Smooth muscle cell of bladder (primary cell): ENCODE results near the gene CKAP5. TPM values are rescaled to one million over a fixed set of nuclear protein-coding genes. Genes with fewer than 3 reads are reported as not detected.

Experiments used
- total RNA-seq: library from RNA; depleted of rRNA; stranded (reverse); fragments of >200 nt; gene quantifications from 2 replicates; pipeline ENCODE4 v1.2.3, GENCODE V29; 2014

The CKAP5 gene
- total RNA-seq = 46.4 and 53.5 TPM in 2 replicates

DNA sequence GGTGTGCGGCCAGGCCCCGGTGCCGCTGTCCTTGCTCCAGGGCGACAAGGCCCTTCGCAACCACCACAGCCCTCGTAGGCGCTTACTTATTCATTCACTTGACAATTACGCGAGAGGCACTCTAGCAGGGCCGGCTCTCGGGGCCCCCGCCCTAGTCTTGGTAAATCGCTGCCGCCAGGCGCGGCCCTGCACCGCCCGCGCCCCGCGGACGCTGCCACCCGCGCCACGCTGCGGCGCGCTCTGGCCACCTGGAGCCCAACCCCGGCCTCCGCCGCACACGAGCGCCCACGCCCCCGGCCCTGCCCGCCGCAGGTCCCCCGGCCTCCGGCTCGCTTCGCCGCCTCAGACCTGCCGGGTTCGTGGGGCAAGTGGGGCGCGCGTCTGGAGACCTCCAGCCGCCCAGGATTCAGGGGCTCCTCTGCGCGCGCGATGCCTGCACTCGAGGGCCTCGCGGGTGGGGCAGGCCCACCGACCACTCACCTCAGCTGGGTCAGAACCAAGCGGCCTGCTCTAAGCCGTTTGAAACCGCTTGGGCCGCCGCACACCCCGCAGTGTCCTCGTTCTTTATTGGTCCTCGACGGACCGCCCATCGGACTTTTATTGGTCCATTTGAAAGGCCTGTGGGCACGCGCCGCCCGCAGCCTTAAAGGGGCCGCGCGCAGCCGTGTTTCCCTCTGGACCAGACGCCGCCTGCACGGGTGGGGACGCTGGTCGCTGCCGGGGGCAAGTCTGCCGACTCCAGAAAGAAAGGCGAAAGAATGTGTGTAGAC lies at the start of gene CKAP5:
Gene CKAP5, minus strand, starts transcription at position 541 of the 770 bp plus-strand sequence. CDS start 25,049 bp downstream, outside the sequence.

DNA sequence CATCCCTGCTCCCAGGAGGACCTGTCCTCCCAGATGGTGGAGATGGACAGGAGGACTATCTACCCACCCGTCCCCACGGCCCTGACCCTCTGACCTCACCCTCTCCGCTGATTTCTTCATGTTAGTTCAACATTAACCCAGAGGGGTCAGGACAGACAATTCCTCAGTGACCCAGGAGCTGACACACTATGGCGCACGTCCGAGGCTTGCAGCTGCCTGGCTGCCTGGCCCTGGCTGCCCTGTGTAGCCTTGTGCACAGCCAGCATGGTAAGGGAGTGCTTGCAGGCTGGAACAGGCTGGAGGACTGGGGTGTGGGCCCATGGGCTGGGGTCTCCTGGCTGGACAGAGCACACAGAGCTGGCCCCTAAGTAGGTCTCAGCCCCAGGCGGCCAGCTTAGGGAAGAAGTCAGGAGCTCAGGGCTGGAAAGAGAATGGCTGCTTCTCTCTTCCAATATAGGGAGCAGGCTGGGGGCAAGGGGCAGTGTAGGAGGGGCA lies 127.0 kb downstream of the CKAP5 start, which contains the start of gene F2:
Gene F2, plus strand, starts transcription at position 166 of the 495 bp plus-strand sequence. Its CDS starts 23 bp downstream, at position 189.

DNA sequence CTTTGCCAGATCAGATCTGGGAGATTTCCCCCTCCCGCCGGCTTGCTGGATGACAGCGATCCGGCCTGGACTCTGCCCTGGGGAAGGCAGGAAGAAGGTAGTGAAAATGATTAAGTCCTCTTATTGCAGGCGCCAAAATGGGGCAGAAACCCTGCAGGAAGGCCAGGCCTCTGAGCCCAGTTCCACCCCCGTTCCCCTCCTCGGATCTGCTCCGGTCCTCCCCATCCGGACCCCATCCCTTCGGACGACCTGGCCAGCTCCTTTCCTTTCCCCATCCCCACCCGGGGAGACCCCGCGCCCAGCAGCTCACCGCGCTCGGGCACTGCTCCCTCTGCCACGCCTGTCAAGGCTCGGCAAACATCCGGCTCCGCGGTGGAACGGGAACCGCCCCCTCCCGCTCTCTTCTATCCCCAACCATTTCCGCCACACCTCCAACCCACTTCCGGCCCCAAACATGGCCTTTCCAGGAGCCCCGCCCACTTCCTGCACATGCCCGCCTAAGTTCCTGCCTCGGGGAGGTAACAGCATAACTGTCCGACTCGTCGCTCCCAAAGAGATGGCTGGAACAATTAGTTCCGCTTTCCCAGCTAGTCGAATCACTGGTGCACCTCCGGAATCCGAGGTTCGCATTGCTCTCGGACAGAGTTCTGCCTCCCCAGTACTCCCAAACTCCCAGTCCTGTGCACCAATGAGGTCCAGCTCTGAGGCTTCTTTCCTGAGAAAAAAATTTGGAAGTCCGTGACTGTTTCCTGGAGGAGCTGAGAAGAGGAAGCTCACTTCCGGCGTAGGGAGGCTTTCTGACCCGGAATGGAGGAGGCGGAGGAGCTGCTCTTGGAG lies 145.6 kb downstream of the CKAP5 start, which contains the start of the genes ARHGAP1 and ZNF408:
Gene ARHGAP1, minus strand, starts transcription at position 379 of the 837 bp plus-strand sequence. CDS start 4,512 bp downstream, outside the sequence.
Gene ZNF408, plus strand, starts transcription at position 791 of the 837 bp plus-strand sequence. Its CDS starts 17 bp downstream, at position 808.

Other genes with a start within 250 kb of the CKAP5 start
- gene HARBI1, start 229.1 kb downstream of the CKAP5 start, total RNA-seq = 5.0 and 6.6 TPM in 2 replicates
- 75.1 and 75.2 TPM in 2 replicates for gene ATG13, start 228.7 kb downstream of the CKAP5 start, total RNA-seq
- gene ARHGAP1, start 145.7 kb downstream of the CKAP5 start, total RNA-seq = 21.9 and 33.9 TPM in 2 replicates
- gene ZNF408, start 145.2 kb downstream of the CKAP5 start, total RNA-seq = 6.0 and 8.5 TPM in 2 replicates
- 0.14 and 0.18 TPM in 2 replicates for gene F2, start 127.1 kb downstream of the CKAP5 start, total RNA-seq
- gene LRP4, start 72.3 kb upstream of the CKAP5 start, total RNA-seq = 2.0 and 3.9 TPM in 2 replicates
- 11.6 and 13.2 TPM in 2 replicates for gene CSTPP1, start 90.5 kb upstream of the CKAP5 start, total RNA-seq